GM12892 (cell line): ENCODE measurements around the gene LINGO1.

Experiments used
- POLR2A ChIP-seq: IDR thresholded peaks from 2 replicates; pipeline ENCODE4 v1.6.1; 2011; ENCODE audit warnings: low read depth, low read length, control low read depth
- POLR2AphosphoS5 ChIP-seq: IDR thresholded peaks from 2 replicates; pipeline ENCODE4 v1.6.1; 2011; ENCODE audit warnings: low read depth, low read length, control low read depth
- TAF1 ChIP-seq: IDR thresholded peaks from 2 replicates; pipeline ENCODE4 v1.6.1; 2011; ENCODE audit warnings: low read depth, mild to moderate bottlenecking, control low read depth, low read length, borderline replicate concordance

- no peak for TF ChIP-seq TAF1
- TF ChIP-seq POLR2A, result no peak
- no peak for TF ChIP-seq POLR2AphosphoS5
Observed at GRCh38 chr15:77615472-77615871, 17.2 kb downstream of the LINGO1 start.
